SJSA1 (cell line): ENCODE results near the gene SCGB1D2. TPM values are rescaled to one million over a fixed set of nuclear protein-coding genes. Genes with fewer than 3 reads are reported as not detected.

Source experiments
- DNase-seq, 2 experiments: peaks; one replicate each; pipeline ENCODE4 v3.0.0-alpha.2; 2015 to 2020; ENCODE audit warnings: low spot score in 2 of 2, low read depth in 1 of 2
- H3K27ac ChIP-seq: fragments of 250-450 bp; sonication (Bioruptor Pico); 2 replicates; pipeline ENCODE4 v1.5.1; 2020; ENCODE audit warnings: mild to moderate bottlenecking, moderate library complexity
- H3K27me3 ChIP-seq: fragments of 250-450 bp; sonication (Bioruptor Pico); replicated peaks from 2 replicates; pipeline ENCODE4 v1.5.1; 2020; ENCODE audit warnings: mild to moderate bottlenecking, moderate library complexity
- H3K36me3 ChIP-seq: fragments of 250-450 bp; sonication (Bioruptor Pico); 2 replicates; pipeline ENCODE4 v1.5.1; 2020; ENCODE audit warnings: mild to moderate bottlenecking
- H3K4me1 ChIP-seq: fragments of 250-450 bp; sonication (Bioruptor Pico); replicated peaks from 2 replicates; pipeline ENCODE4 v1.6.1; 2021; ENCODE audit warnings: mild to moderate bottlenecking
- H3K4me3 ChIP-seq: fragments of 250-450 bp; sonication (Bioruptor Pico); 2 replicates; pipeline ENCODE4 v1.5.1; 2020; ENCODE audit warnings: mild to moderate bottlenecking
- H3K9me3 ChIP-seq: fragments of 250-450 bp; sonication (Bioruptor Pico); replicated peaks from 2 replicates; pipeline ENCODE4 v1.5.1; 2020; ENCODE audit warnings: mild to moderate bottlenecking
- total RNA-seq: library from RNA; depleted of rRNA; stranded (reverse); fragments of >200 nt; shearing (Covaris generic); gene quantifications from 2 replicates; pipeline ENCODE4 v1.2.3, GENCODE V29; 2014; rRNA removed

Gene SCGB1D2
- total RNA-seq, 1 experiment from 2014 or later = not detected

GRCh38 chr11:62269654-62270278 lies 27.7 kb downstream of the SCGB1D2 start, which contains the start of gene SCGB2A2:
Gene SCGB2A2 (plus strand): TSS chr11:62270158. CDS start chr11:62270217, 59 bp downstream.
- Histone ChIP-seq H3K36me3 (no peaks in the 10 kb centered on the region), H3K4me1 (no peaks in the 10 kb centered on the region), H3K27ac (no peak within 1 kb of the TSS), H3K9me3 (no peaks in the 10 kb centered on the region), H3K27me3 (peaks cover 3% of the 10 kb centered on the region), H3K4me3 (no peak within 1 kb of the TSS)
- DNase-seq = no peak

- H3K4me1 ChIP-seq = no peaks in the 10 kb centered on the region
- H3K9me3 ChIP-seq = 0 out of 2 replicates have a peak, but pooled peaks cover 2% of the 10 kb centered on the region
- no peaks in the 10 kb centered on the region for H3K36me3 ChIP-seq
- DNase-seq = no peak
- H3K27me3 ChIP-seq = peaks cover 3% of the 10 kb centered on the region
- H3K27ac ChIP-seq = no peak overlapping the region
- H3K4me3 ChIP-seq = no peak overlapping the region
Measured at GRCh38 chr11:62273284-62273683, 31.2 kb downstream of the SCGB1D2 start.

- DNase-seq = no peak
- no peaks in the 10 kb centered on the region for H3K36me3 ChIP-seq
- 0 out of 2 replicates have a peak, but pooled peaks cover 2% of the 10 kb centered on the region for H3K9me3 ChIP-seq
Measured at GRCh38 chr11:62273789-62274275, 31.8 kb downstream of the SCGB1D2 start.

GRCh38 chr11:62280452-62280851 lies 38.4 kb downstream of the SCGB1D2 start:
- Histone ChIP-seq H3K4me3 (no peak overlapping the region), H3K27ac (no peak overlapping the region), H3K27me3 (no peaks in the 10 kb centered on the region; the same call in 1 of the 2 replicates), H3K9me3 (peaks cover 8% of the 10 kb centered on the region), H3K36me3 (no peaks in the 10 kb centered on the region), H3K4me1 (no peaks in the 10 kb centered on the region)
- DNase-seq = no peak

More at GRCh38 chr11:62273789-62274275, 31.8 kb downstream of the SCGB1D2 start:
- H3K4me3 ChIP-seq = no peak overlapping the region
- no peaks in the 10 kb centered on the region for H3K4me1 ChIP-seq
- peaks cover 3% of the 10 kb centered on the region for H3K27me3 ChIP-seq
- H3K27ac ChIP-seq = no peak overlapping the region

Other genes starting within 250 kb of the SCGB1D2 start
- gene INCENP, start 118.2 kb upstream of the SCGB1D2 start, total RNA-seq = 52.9 and 102 TPM in 2 replicates
- not detected in 2 replicates for gene SCGB1D1, start 52.0 kb upstream of the SCGB1D2 start, total RNA-seq
- gene SCGB2A1, start 33.6 kb upstream of the SCGB1D2 start, total RNA-seq = not detected in 2 replicates
- gene SCGB2A2, start 27.9 kb downstream of the SCGB1D2 start, total RNA-seq = not detected in 2 replicates
- gene SCGB1D4, start 56.8 kb downstream of the SCGB1D2 start, total RNA-seq = not detected in 2 replicates
- 0.81 and 4.8 TPM in 2 replicates for gene ASRGL1, start 95.2 kb downstream of the SCGB1D2 start, total RNA-seq
- not detected in 2 replicates for gene SCGB1A1, start 176.8 kb downstream of the SCGB1D2 start, total RNA-seq